Psoas muscle (tissue), 8 donors: ENCODE results near the gene CUL9. TPM values are rescaled to one million over a fixed set of nuclear protein-coding genes. Genes with fewer than 3 reads are reported as not detected.

Source experiments
- ATAC-seq, 4 donors: fragments of 200-7000 bp; cut with Tn5 transposase; one replicate each; pipeline ENCODE4 v1.9.1; 2020; ENCODE audit warnings: moderate library complexity in 3 of 4, mild to moderate bottlenecking in 2 of 4
- DNase-seq, 2 donors: peaks; one replicate each; pipeline ENCODE4 v3.0.0-alpha.2; 2020
- H3K27ac ChIP-seq: fragments of 200-600 bp; one replicate; pipeline ENCODE4 v1.8.0; 2022
- H3K27me3 ChIP-seq, 3 donors: fragments of 200-600 bp in 1 of 3; one replicate each; pipeline versions ENCODE4 v1.6.1 to v1.8.0; 2013 to 2022; ENCODE audit warnings: low read length in 2 of 3, mild to moderate bottlenecking in 2 of 3, moderate library complexity in 1 of 3; ENCODE audit not compliant: insufficient read depth in 3 of 3
- H3K36me3 ChIP-seq, 2 donors: fragments of 200-600 bp in 1 of 2; one replicate each; pipeline versions ENCODE4 v1.6.1 to v1.8.0; 2013 to 2022; ENCODE audit warnings: low read depth in 1 of 2, mild to moderate bottlenecking in 1 of 2, moderate library complexity in 1 of 2; ENCODE audit not compliant: insufficient read depth in 1 of 2
- H3K4me1 ChIP-seq: fragments of 200-600 bp; one replicate; pipeline ENCODE4 v1.8.0; 2022
- H3K4me3 ChIP-seq: fragments of 200-600 bp; one replicate; pipeline ENCODE4 v1.8.0; 2022; ENCODE audit warnings: mild to moderate bottlenecking
- H3K9me3 ChIP-seq: fragments of 200-600 bp; one replicate; pipeline ENCODE4 v1.8.0; 2022
- CTCF ChIP-seq: fragments of 200-600 bp; IDR thresholded peaks from one replicate; pipeline ENCODE4 v1.8.0; 2022; ENCODE audit warnings: antibody characterized with exemption
- WGBS, 3 donors: extraction: QIAGEN DNeasy Blood & Tissue Kit; methylation state at CpG; one replicate each; pipeline versions ENCODE4 v1.1.6 to v1.1.7; 2013; 5-methylcytosine and 5-hydroxymethylcytosine counted together
- intact Hi-C, 2 donors: fragments of 100-400 bp; cut with DNase I; formaldehyde crosslinking; loops; one replicate each; pipeline versions ENCODE4 v1.11.0 to v1.14.2; 2022
- polyA plus RNA-seq, 3 donors: library from polyadenylated mRNA; stranded (reverse); fragments of 200-250 nt; gene quantifications; one replicate each; pipeline ENCODE4 v1.2.3, GENCODE V29; 2013
- total RNA-seq, 4 donors: library from RNA; stranded (reverse); fragmentation: NEBNext Ultra II Directional in 2 of 4; extraction: Animal tissue kit (Norgen Biotek cat#: 25700) in 2 of 4; gene quantifications; one replicate each; pipeline versions ENCODE4 v1.2.1 to v1.2.4, GENCODE V29; 2021 to 2023
- donor health status: healthy with polysubstance abuse.
- donor health status: DM: no; HTN: no; CAD: no; lungs with moderate emphysema.
- donor health status: Bipolar disorder and iron deficiency.
- donor health status: healthy.
- donor health status: DM: yes; HTN: yes; CAD: no.
- donor health status: DM: no; HTN: no; CAD: no.
- donor health status: DM: no; HTN: no; CAD: no.
- donor health status: DM: yes; HTN: yes; CAD: no.

CUL9 gene
- total and polyA plus RNA-seq, 7 donors = 6.3 to 10.9 (median 10.7) TPM

GRCh38 chr6:43186019-43186418 is 4.0 kb downstream of the CUL9 start:
- H3K4me3 ChIP-seq = no peak overlapping the region
- H3K27ac ChIP-seq = no peak overlapping the region
- ATAC-seq (no peak), DNase-seq (no peak)
- H3K36me3 ChIP-seq = peaks cover 0 to 66% of the 10 kb centered on the region in 2 donors
- H3K4me1 ChIP-seq = peaks cover 16% of the 10 kb centered on the region
- no peaks in the 10 kb centered on the region for H3K9me3 ChIP-seq
- intact Hi-C loops = no loop called here
- WGBS, 3 donors = 95 to 98% (median 97%) methylated on average over 14 of the region's 14 CpGs
- TF ChIP-seq CTCF = no peak
- no peaks in the 10 kb centered on the region for H3K27me3 ChIP-seq

GRCh38 chr6:43186706-43187105 is 4.7 kb downstream of the CUL9 start:
- ATAC-seq (no peak), DNase-seq (no peak)
- Histone ChIP-seq H3K36me3 (peaks cover 0 to 71% of the 10 kb centered on the region in 2 donors), H3K27me3 (no peaks in the 10 kb centered on the region), H3K27ac (no peak overlapping the region), H3K4me3 (no peak overlapping the region), H3K9me3 (no peaks in the 10 kb centered on the region), H3K4me1 (peaks cover 12% of the 10 kb centered on the region)
- WGBS, 3 donors = 96 to 97% (median 97%) methylated on average over 4 of the region's 4 CpGs
- TF ChIP-seq CTCF = no peak
- intact Hi-C loops = no loop called here

GRCh38 chr6:43187821-43188220 is 5.8 kb downstream of the CUL9 start:
- intact Hi-C loops = no loop called here
- Histone ChIP-seq H3K27ac (no peak overlapping the region), H3K36me3 (peaks cover 0 to 75% of the 10 kb centered on the region in 2 donors), H3K27me3 (no peaks in the 10 kb centered on the region), H3K4me1 (peaks cover 9% of the 10 kb centered on the region), H3K9me3 (no peaks in the 10 kb centered on the region), H3K4me3 (no peak overlapping the region)
- no peak for TF ChIP-seq CTCF
- WGBS, 3 donors = 90 to 94% (median 91%) methylated on average over 7 of the region's 7 CpGs
- ATAC-seq = no peak
- DNase-seq = no peak

GRCh38 chr6:43188426-43188825 is 6.4 kb downstream of the CUL9 start:
- DNase-seq (no peak), ATAC-seq (no peak)
- Histone ChIP-seq H3K27me3 (no peaks in the 10 kb centered on the region), H3K4me1 (peaks cover 3% of the 10 kb centered on the region), H3K36me3 (peaks cover 0 to 81% of the 10 kb centered on the region in 2 donors), H3K9me3 (no peaks in the 10 kb centered on the region), H3K4me3 (no peak overlapping the region), H3K27ac (no peak overlapping the region)
- intact Hi-C loops = no loop called here
- TF ChIP-seq CTCF = no peak
- 88 to 94% (median 93%) methylated on average over 10 of the region's 10 CpGs for WGBS, 3 donors

GRCh38 chr6:43189776-43190304 is 7.8 kb downstream of the CUL9 start:
- H3K4me1 ChIP-seq = no peaks in the 10 kb centered on the region
- no peak for ATAC-seq
- DNase-seq = no peak
- no peaks in the 10 kb centered on the region for H3K9me3 ChIP-seq
- no peak overlapping the region for H3K27ac ChIP-seq
- 86 to 91% (median 87%) methylated on average over 6 of the region's 6 CpGs for WGBS, 3 donors
- H3K36me3 ChIP-seq = peaks cover 0 to 89% of the 10 kb centered on the region in 2 donors
- no peaks in the 10 kb centered on the region for H3K27me3 ChIP-seq
- no peak for TF ChIP-seq CTCF
- intact Hi-C loops = no loop called here
- no peak overlapping the region for H3K4me3 ChIP-seq
